GM19025 (cell line): ENCODE results near the gene RALGAPB.
"Not testable (repeated sequence)": the region's sequence is repeated elsewhere in the genome, so short reads cannot be mapped to it uniquely, and the experiment has no call there.

Experiments used
- ATAC-seq: cut with Tn5 transposase; IDR thresholded peaks from one replicate; pipeline ENCODE4 v1.9.1; 2021; ENCODE audit warnings: mild to moderate bottlenecking, low read depth, moderate library complexity; ENCODE audit not compliant: unreplicated experiment

The RALGAPB gene

GRCh38 chr20:38446441-38447209, 26.0 kb upstream of the RALGAPB start:
- ATAC-seq: peak; percentile 78

- no peak for ATAC-seq
Measured at GRCh38 chr20:38447251-38447661, 25.4 kb upstream of the RALGAPB start.

- no peak for ATAC-seq
Measured at GRCh38 chr20:38447931-38448675, 24.5 kb upstream of the RALGAPB start.

- ATAC-seq: no peak
Measured at GRCh38 chr20:38449046-38449445, 23.6 kb upstream of the RALGAPB start.

GRCh38 chr20:38450412-38450975, 22.1 kb upstream of the RALGAPB start:
- no peak for ATAC-seq

GRCh38 chr20:38452880-38453624, 19.6 kb upstream of the RALGAPB start:
- no peak for ATAC-seq

GRCh38 chr20:38453941-38454340, 18.7 kb upstream of the RALGAPB start:
- ATAC-seq: no peak

GRCh38 chr20:38454556-38455473, 17.8 kb upstream of the RALGAPB start:
- ATAC-seq: no peak

- no peak for ATAC-seq
Measured at GRCh38 chr20:38458314-38458713, 14.3 kb upstream of the RALGAPB start.

- no peak for ATAC-seq
Measured at GRCh38 chr20:38460040-38460623, 12.5 kb upstream of the RALGAPB start.

- not testable (repeated sequence) for ATAC-seq
Measured at GRCh38 chr20:38460631-38461030, 12.0 kb upstream of the RALGAPB start.

GRCh38 chr20:38461167-38461566, 11.5 kb upstream of the RALGAPB start:
- ATAC-seq: not testable (repeated sequence)

- not testable (repeated sequence) for ATAC-seq
Measured at GRCh38 chr20:38461569-38461968, 11.1 kb upstream of the RALGAPB start.

- no peak for ATAC-seq
Measured at GRCh38 chr20:38466171-38466570, 6.5 kb upstream of the RALGAPB start.

GRCh38 chr20:38466983-38467382, 5.7 kb upstream of the RALGAPB start:
- no peak for ATAC-seq

- ATAC-seq: no peak
Measured at GRCh38 chr20:38471245-38471644, 1.4 kb upstream of the RALGAPB start.

- peak; percentile 10 for ATAC-seq
Measured at GRCh38 chr20:38471987-38472512, 593 bp upstream of the RALGAPB start.

- ATAC-seq: no peak
Measured at GRCh38 chr20:38473367-38473795, 738 bp downstream of the RALGAPB start.

GRCh38 chr20:38477747-38478146, 5.1 kb downstream of the RALGAPB start:
- no peak for ATAC-seq
